IMR-90 (cell line): ENCODE measurements around the gene OPCML. TPM values are rescaled to one million over a fixed set of nuclear protein-coding genes. Genes with fewer than 3 reads are reported as not detected.

ENCODE experiments used
- ATAC-seq: fragments of 200-7000 bp; cut with Tn5 transposase; 2 replicates; pipeline ENCODE4 v1.9.1; 2020; ENCODE audit warnings: low read depth, mild to moderate bottlenecking, moderate library complexity
- BruUV-seq: library from RNA; stranded (reverse); fragments of 400-500 nt; replicated peaks from 2 replicates; lab custom pipeline; 2021; lab: Mats Ljungman, UMichigan
- CTCF ChIA-PET: fragments of 300-600 bp; formaldehyde crosslinking; extraction: SDS; loops from one replicate; lab custom pipeline; 2021; ENCODE audit warnings: antibody characterized with exemption; lab: Yijun Ruan, JAX
- POLR2A ChIA-PET: fragments of 300-600 bp; sonication (Branson Sonifier 250); formaldehyde crosslinking; loops from one replicate; lab custom pipeline; 2022; ENCODE audit warnings: antibody characterized with exemption; ENCODE audit not compliant: unreplicated experiment; lab: Charles Lee
- DNase-seq: peaks from one replicate; pipeline ENCODE4 v3.0.0; 2013
- H2AFZ ChIP-seq: replicated peaks from 2 replicates; pipeline ENCODE3; 2013; ENCODE audit warnings: low read length, mild to moderate bottlenecking; ENCODE audit not compliant: poor library complexity
- H2AK5ac ChIP-seq: 2 replicates; pipeline ENCODE4 v1.6.1; 2013; ENCODE audit warnings: low read depth, low read length, inconsistent platforms
- H2AK9ac ChIP-seq: replicated peaks from 2 replicates; pipeline ENCODE3; 2013; ENCODE audit warnings: mild to moderate bottlenecking, low read depth, low read length, moderate library complexity; ENCODE audit not compliant: poor library complexity
- H2BK120ac ChIP-seq: 2 replicates; pipeline ENCODE4 v1.6.1; 2013; ENCODE audit warnings: low read depth, low read length, inconsistent platforms
- H2BK15ac ChIP-seq: 3 replicates; pipeline ENCODE4 v1.6.1; 2013; ENCODE audit warnings: low read depth, low read length, inconsistent platforms
- H2BK20ac ChIP-seq: 2 replicates; pipeline ENCODE4 v1.6.1; 2013; ENCODE audit warnings: low read depth, mild to moderate bottlenecking, inconsistent platforms, low read length, moderate library complexity
- H2BK5ac ChIP-seq: 2 replicates; pipeline ENCODE4 v1.6.1; 2013; ENCODE audit warnings: mild to moderate bottlenecking, low read depth, low read length, inconsistent platforms; ENCODE audit not compliant: poor library complexity, severe bottlenecking
- H3K14ac ChIP-seq: replicated peaks from 2 replicates; pipeline ENCODE4 v1.6.1; 2013; ENCODE audit warnings: low read depth, low read length, inconsistent platforms
- H3K18ac ChIP-seq: 2 replicates; pipeline ENCODE4 v1.6.1; 2013; ENCODE audit warnings: low read depth, low read length, control low read depth
- H3K23ac ChIP-seq: 2 replicates; pipeline ENCODE4 v1.6.1; 2013; ENCODE audit warnings: low read depth, low read length, inconsistent platforms
- H3K27ac ChIP-seq: 2 replicates; pipeline ENCODE4 v1.5.1; 2013; ENCODE audit warnings: mild to moderate bottlenecking, control low read depth, low read length; ENCODE audit not compliant: insufficient read depth
- H3K27me3 ChIP-seq: 2 replicates; pipeline ENCODE4 v1.6.1; 2013; ENCODE audit warnings: low read length; ENCODE audit not compliant: control insufficient read depth, insufficient read depth
- H3K36me3 ChIP-seq: 2 replicates; pipeline ENCODE4 v1.6.1; 2013; ENCODE audit warnings: low read length, mixed read lengths; ENCODE audit not compliant: control insufficient read depth, insufficient read depth
- H3K4ac ChIP-seq: 2 replicates; pipeline ENCODE4 v1.6.1; 2013; ENCODE audit warnings: low read depth, low read length, inconsistent platforms
- H3K4me1 ChIP-seq: 2 replicates; pipeline ENCODE4 v1.6.1; 2013; ENCODE audit warnings: low read length, mixed read lengths; ENCODE audit not compliant: control insufficient read depth, insufficient read depth
- H3K4me2 ChIP-seq: 2 replicates; pipeline ENCODE4 v1.6.1; 2013; ENCODE audit warnings: low read depth, mild to moderate bottlenecking, control low read depth, low read length, moderate library complexity
- H3K4me3 ChIP-seq: 2 replicates; pipeline ENCODE4 v1.5.1; 2013; ENCODE audit warnings: low read depth, mild to moderate bottlenecking, control low read depth, low read length, moderate library complexity; ENCODE audit not compliant: insufficient read depth
- H3K56ac ChIP-seq: 2 replicates; pipeline ENCODE4 v1.6.1; 2013; ENCODE audit warnings: low read length, inconsistent platforms; ENCODE audit not compliant: insufficient read depth; ENCODE audit errors: extremely low read depth
- H3K79me1 ChIP-seq, 2 experiments: 2 replicates each; pipeline ENCODE4 v1.6.1; 2013; ENCODE audit warnings: low read length in 2 of 2, inconsistent platforms in 1 of 2, low read depth in 1 of 2
- H3K9ac ChIP-seq: 2 replicates; pipeline ENCODE4 v1.6.1; 2013; ENCODE audit warnings: low read depth, low read length, control low read depth
- H3K9me1 ChIP-seq: 2 replicates; pipeline ENCODE4 v1.6.1; 2013; ENCODE audit warnings: low read length, inconsistent platforms; ENCODE audit not compliant: insufficient read depth
- H3K9me3 ChIP-seq: 2 replicates; pipeline ENCODE4 v1.6.1; 2013; ENCODE audit warnings: low read length; ENCODE audit not compliant: control insufficient read depth, insufficient read depth
- H4K20me1 ChIP-seq: 2 replicates; pipeline ENCODE4 v1.6.1; 2013; ENCODE audit warnings: low read length, inconsistent platforms; ENCODE audit not compliant: insufficient read depth
- H4K5ac ChIP-seq: 2 replicates; pipeline ENCODE4 v1.6.1; 2013; ENCODE audit warnings: mild to moderate bottlenecking, low read depth, low read length, control low read depth
- H4K8ac ChIP-seq, 2 experiments: 2 replicates each; pipeline ENCODE4 v1.6.1; 2013; ENCODE audit warnings: low read depth in 2 of 2, low read length in 2 of 2, control low read depth in 1 of 2, inconsistent platforms in 1 of 2
- H4K91ac ChIP-seq: 2 replicates; pipeline ENCODE4 v1.6.1; 2013; ENCODE audit warnings: low read depth, low read length, inconsistent platforms; ENCODE audit not compliant: insufficient read depth
- BHLHE40 ChIP-seq: fragments of 150-350 bp; IDR thresholded peaks from 2 replicates; pipeline ENCODE4 v1.6.1; 2016; ENCODE audit warnings: mild to moderate bottlenecking, low read depth, low read length
- CEBPB ChIP-seq: IDR thresholded peaks from 2 replicates; pipeline ENCODE4 v1.6.1; 2012; ENCODE audit warnings: low read depth, low read length, improper control_type of control experiment
- CTCF ChIP-seq: conservative IDR thresholded peaks from 2 replicates; pipeline ENCODE4 v1.5.1; 2012; ENCODE audit warnings: mild to moderate bottlenecking, low read depth, low read length, improper control_type of control experiment
- ELK1 ChIP-seq: fragments of 150-350 bp; IDR thresholded peaks from 2 replicates; pipeline ENCODE4 v1.6.1; 2016; ENCODE audit warnings: low read depth, mild to moderate bottlenecking, low read length, moderate library complexity, borderline replicate concordance
- FOS ChIP-seq: fragments of 150-350 bp; IDR thresholded peaks from 2 replicates; pipeline ENCODE4 v1.6.1; 2016; ENCODE audit warnings: low read depth, low read length
- MAFK ChIP-seq: IDR thresholded peaks from 2 replicates; pipeline ENCODE4 v1.6.1; 2012; ENCODE audit warnings: low read depth, low read length, improper control_type of control experiment
- MXI1 ChIP-seq: IDR thresholded peaks from 2 replicates; pipeline ENCODE4 v1.6.1; 2012; ENCODE audit warnings: low read depth, mild to moderate bottlenecking, low read length, moderate library complexity, borderline replicate concordance
- NFE2L2 ChIP-seq: fragments of 150-350 bp; IDR thresholded peaks from 2 replicates; pipeline ENCODE4 v1.6.1; 2016; ENCODE audit warnings: low read depth, mild to moderate bottlenecking, low read length
- RAD21 ChIP-seq: IDR thresholded peaks from 2 replicates; pipeline ENCODE4 v1.6.1; 2012; ENCODE audit warnings: low read length, improper control_type of control experiment
- RCOR1 ChIP-seq: IDR thresholded peaks from 2 replicates; pipeline ENCODE4 v1.6.1; 2012; ENCODE audit warnings: mild to moderate bottlenecking, low read length, improper control_type of control experiment; ENCODE audit not compliant: insufficient replicate concordance
- RFX5 ChIP-seq: IDR thresholded peaks from 2 replicates; pipeline ENCODE4 v1.8.0; 2012; ENCODE audit warnings: low read depth, mild to moderate bottlenecking, low read length, moderate library complexity
- SMC3 ChIP-seq: fragments of 150-350 bp; IDR thresholded peaks from 2 replicates; pipeline ENCODE4 v1.6.1; 2016; ENCODE audit warnings: low read depth, mild to moderate bottlenecking, antibody characterized with exemption, low read length, moderate library complexity
- WGBS, 2 experiments: methylation state at CpG; one replicate each; pipeline versions ENCODE4 v1.1.5 to v1.1.7; 2013; ENCODE audit warnings: missing lambda C conversion rate in 2 of 2; ENCODE audit not compliant: insufficient read length in 1 of 2; ENCODE audit errors: extremely low coverage in 2 of 2; 5-methylcytosine and 5-hydroxymethylcytosine counted together
- dilution Hi-C: fragments of 300-500 bp; cut with HindIII; formaldehyde crosslinking; loops from one replicate; pipeline ENCODE4 v1.14.3; 2018; ENCODE audit warnings: low sequenced_read_pairs; ENCODE audit not compliant: unreplicated experiment
- in situ Hi-C: fragments of 300-500 bp; cut with MboI; formaldehyde crosslinking; loops from 3 replicates; pipeline ENCODE4 v1.14.3; 2019; ENCODE audit warnings: low sequenced_read_pairs, inconsistent platforms, mixed read lengths
- intact Hi-C: fragments of 100-400 bp; cut with micrococcal nuclease; formaldehyde crosslinking; loops from 2 replicates; pipeline ENCODE4 v1.10.0; 2022
- polyA plus RNA-seq, 3 experiments: library from polyadenylated mRNA; depleted of rRNA; stranded (reverse); fragments of >200 nt; gene quantifications; 2 replicates each; pipeline ENCODE4 v1.2.3, GENCODE V29; 2012; ENCODE audit warnings: low replicate concordance in 1 of 3
- total RNA-seq: library from RNA; depleted of rRNA; stranded (reverse); fragments of >200 nt; gene quantifications from 2 replicates; pipeline ENCODE4 v1.2.3, GENCODE V29; 2012
- TF ChIP-seq, protein P1 (sequence below): fragments of 150-350 bp; IDR thresholded peaks from 2 replicates; pipeline ENCODE4 v1.6.1; 2017; ENCODE audit warnings: mild to moderate bottlenecking, antibody characterized with exemption, low read length, low read depth

The OPCML gene
- total and polyA plus RNA-seq, 2 of the 4 experiments (the other 2 are of a cell fraction), result under 0.01 to 2.6 TPM

- H4K5ac ChIP-seq, result no peak overlapping the region
- H3K27me3 ChIP-seq, result no peaks in the 10 kb centered on the region
- no peak overlapping the region for H3K4me2 ChIP-seq
- H2AK5ac ChIP-seq, result no peak overlapping the region
- H3K23ac ChIP-seq, result no peak overlapping the region
- WGBS, 2 experiments, result no CpG with 5 or more reads among the region's 3 CpGs
- H3K27ac ChIP-seq, result no peak overlapping the region
- no peak for TF ChIP-seq RCOR1
- TF ChIP-seq RFX5, result no peak
- TF ChIP-seq, protein P1, sequence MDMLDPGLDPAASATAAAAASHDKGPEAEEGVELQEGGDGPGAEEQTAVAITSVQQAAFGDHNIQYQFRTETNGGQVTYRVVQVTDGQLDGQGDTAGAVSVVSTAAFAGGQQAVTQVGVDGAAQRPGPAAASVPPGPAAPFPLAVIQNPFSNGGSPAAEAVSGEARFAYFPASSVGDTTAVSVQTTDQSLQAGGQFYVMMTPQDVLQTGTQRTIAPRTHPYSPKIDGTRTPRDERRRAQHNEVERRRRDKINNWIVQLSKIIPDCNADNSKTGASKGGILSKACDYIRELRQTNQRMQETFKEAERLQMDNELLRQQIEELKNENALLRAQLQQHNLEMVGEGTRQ, result no peak
- no peak for TF ChIP-seq ELK1
- no peak for TF ChIP-seq MXI1
- TF ChIP-seq NFE2L2, result no peak
- TF ChIP-seq BHLHE40, result no peak
- TF ChIP-seq MAFK, result no peak
- no peak for TF ChIP-seq SMC3
- TF ChIP-seq CTCF, result no peak
- TF ChIP-seq CEBPB, result no peak
- no peak for TF ChIP-seq FOS
- no peak for TF ChIP-seq RAD21
- ATAC-seq (no peak), DNase-seq (no peak)
- no TSS peak for BruUV-seq
- no peak overlapping the region for H3K4me3 ChIP-seq
- H2BK5ac ChIP-seq, result no peak overlapping the region
- dilution Hi-C loops, result no loop called here
- intact Hi-C loops, result no loop called here
- peaks cover 35% of the 10 kb centered on the region for H3K9me3 ChIP-seq
- in situ Hi-C loops, result no loop called here
- H3K56ac ChIP-seq, result no peak overlapping the region
- POLR2A ChIA-PET, result no interaction called here
- H3K14ac ChIP-seq, result no peak overlapping the region
- H2AFZ ChIP-seq, result no peak overlapping the region
- no peak overlapping the region for H4K8ac ChIP-seq
- H4K20me1 ChIP-seq, result no peaks in the 10 kb centered on the region
- H3K18ac ChIP-seq, result no peak overlapping the region
- H3K36me3 ChIP-seq, result no peaks in the 10 kb centered on the region
- no peak overlapping the region for H2BK120ac ChIP-seq
- no peaks in the 10 kb centered on the region for H3K9me1 ChIP-seq
- no peak overlapping the region for H3K4ac ChIP-seq
- no peak overlapping the region for H2BK15ac ChIP-seq
- no peak overlapping the region for H2BK20ac ChIP-seq
- no peak overlapping the region for H3K9ac ChIP-seq
- no peak overlapping the region for H4K91ac ChIP-seq
- no peaks in the 10 kb centered on the region for H3K4me1 ChIP-seq
- CTCF ChIA-PET, result no interaction called here
- H2AK9ac ChIP-seq, result no peak overlapping the region
- no peaks in the 10 kb centered on the region for H3K79me1 ChIP-seq
These were observed 123.9 kb downstream of the OPCML start for GRCh38 chr11:133408402-133408801.
